ENCODE measurements around the gene PTPRM.

Gene PTPRM

DNA sequence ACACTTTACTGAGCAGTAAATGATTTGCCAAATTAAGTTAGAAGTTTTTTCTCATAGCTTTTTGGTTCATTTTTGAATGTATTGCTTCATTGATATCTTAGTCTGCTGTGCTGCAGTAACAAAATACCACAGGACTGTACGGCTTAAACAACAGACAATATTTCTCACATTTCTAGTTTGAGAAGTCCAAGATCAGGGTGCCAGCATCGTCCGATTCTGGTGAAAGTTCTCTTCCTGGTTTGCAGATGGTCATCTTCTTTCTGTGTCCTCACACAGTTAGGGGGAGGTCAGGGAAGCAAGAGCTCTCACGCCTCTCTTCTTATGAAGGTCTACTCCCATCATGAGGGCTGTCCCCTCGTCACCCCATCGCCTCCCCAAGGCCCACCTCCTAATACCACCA is 325.4 kb downstream of the PTPRM start:
- Histone ChIP-seq H3K27ac (ENCODE audit: low read depth, low read length) (no peak overlapping the region), H3K79me2 (ENCODE audit: control insufficient read depth, low read length) (no peaks in the 10 kb centered on the region), H3K4me3 (ENCODE audit: low read length) (no peak overlapping the region), H3K27me3 (ENCODE audit: control insufficient read depth, low read length) (no peaks in the 10 kb centered on the region), H3K4me2 (ENCODE audit: low read length) (no peak overlapping the region), H3F3A (ENCODE audit: control insufficient read depth, insufficient read depth) (no peaks in the 10 kb centered on the region), H3K9me3 (ENCODE audit: control insufficient read depth, insufficient read depth, low read length) (no peaks in the 10 kb centered on the region), H3K4me1 (ENCODE audit: control insufficient read depth, low read length) (no peaks in the 10 kb centered on the region), H3K36me3 (ENCODE audit: control insufficient read depth, low read length) (no peaks in the 10 kb centered on the region), H4K20me1 (ENCODE audit: control insufficient read depth, insufficient read depth, low read depth, low read length) (no peaks in the 10 kb centered on the region), H3K9me2 (replicated peaks; ENCODE audit: control insufficient read depth, low read length) (no peaks in the 10 kb centered on the region)
- TF ChIP-seq EZH2phosphoT487 (IDR thresholded peaks at IDR 0.05; ENCODE audit: borderline replicate concordance, low read length) (no peak), CTCF (IDR thresholded peaks at IDR 0.05; ENCODE audit: low read depth, low read length, poor library complexity, severe bottlenecking) (no peak)

GRCh38 chr18:7894592-7894991 is 327.5 kb downstream of the PTPRM start:
- Histone ChIP-seq H3K4me2 (ENCODE audit: low read length) (no peak overlapping the region), H3K27ac (ENCODE audit: low read depth, low read length) (no peak overlapping the region), H3K27me3 (ENCODE audit: control insufficient read depth, low read length) (no peaks in the 10 kb centered on the region), H3K9me3 (ENCODE audit: control insufficient read depth, insufficient read depth, low read length) (no peaks in the 10 kb centered on the region), H3K4me3 (ENCODE audit: low read length) (no peak overlapping the region), H3K36me3 (ENCODE audit: control insufficient read depth, low read length) (no peaks in the 10 kb centered on the region), H3F3A (ENCODE audit: control insufficient read depth, insufficient read depth) (no peaks in the 10 kb centered on the region), H4K20me1 (ENCODE audit: control insufficient read depth, insufficient read depth, low read depth, low read length) (no peaks in the 10 kb centered on the region), H3K9me2 (replicated peaks; ENCODE audit: control insufficient read depth, low read length) (no peaks in the 10 kb centered on the region), H3K79me2 (ENCODE audit: control insufficient read depth, low read length) (no peaks in the 10 kb centered on the region), H3K4me1 (ENCODE audit: control insufficient read depth, low read length) (no peaks in the 10 kb centered on the region)
- no peak for TF ChIP-seq EZH2phosphoT487 (IDR thresholded peaks at IDR 0.05; ENCODE audit: borderline replicate concordance, low read length)
- no peak for TF ChIP-seq CTCF (IDR thresholded peaks at IDR 0.05; ENCODE audit: low read depth, low read length, poor library complexity, severe bottlenecking)

- no peaks in the 10 kb centered on the region for H3F3A ChIP-seq (ENCODE audit: control insufficient read depth, insufficient read depth)
- H3K27ac ChIP-seq (ENCODE audit: low read depth, low read length), result no peak overlapping the region
- H3K36me3 ChIP-seq (ENCODE audit: control insufficient read depth, low read length), result no peaks in the 10 kb centered on the region
- H3K79me2 ChIP-seq (ENCODE audit: control insufficient read depth, low read length), result no peaks in the 10 kb centered on the region
- no peak for TF ChIP-seq CTCF (IDR thresholded peaks at IDR 0.05; ENCODE audit: low read depth, low read length, poor library complexity, severe bottlenecking)
- TF ChIP-seq EZH2phosphoT487 (IDR thresholded peaks at IDR 0.05; ENCODE audit: borderline replicate concordance, low read length), result no peak
- H3K4me1 ChIP-seq (ENCODE audit: control insufficient read depth, low read length), result no peaks in the 10 kb centered on the region
- no peaks in the 10 kb centered on the region for H3K9me2 ChIP-seq (replicated peaks; ENCODE audit: control insufficient read depth, low read length)
- no peaks in the 10 kb centered on the region for H3K27me3 ChIP-seq (ENCODE audit: control insufficient read depth, low read length)
- no peaks in the 10 kb centered on the region for H4K20me1 ChIP-seq (ENCODE audit: control insufficient read depth, insufficient read depth, low read depth, low read length)
- H3K4me2 ChIP-seq (ENCODE audit: low read length), result no peak overlapping the region
- no peaks in the 10 kb centered on the region for H3K9me3 ChIP-seq (ENCODE audit: control insufficient read depth, insufficient read depth, low read length)
- no peak overlapping the region for H3K4me3 ChIP-seq (ENCODE audit: low read length)
These were observed 328.2 kb downstream of the PTPRM start for GRCh38 chr18:7895346-7895745.

- H3K4me2 ChIP-seq (ENCODE audit: low read length), result no peak overlapping the region
- H3F3A ChIP-seq (ENCODE audit: control insufficient read depth, insufficient read depth), result no peaks in the 10 kb centered on the region
- no peaks in the 10 kb centered on the region for H3K4me1 ChIP-seq (ENCODE audit: control insufficient read depth, low read length)
- H3K79me2 ChIP-seq (ENCODE audit: control insufficient read depth, low read length), result no peaks in the 10 kb centered on the region
- no peak overlapping the region for H3K4me3 ChIP-seq (ENCODE audit: low read length)
- no peak overlapping the region for H3K27ac ChIP-seq (ENCODE audit: low read depth, low read length)
- TF ChIP-seq CTCF (IDR thresholded peaks at IDR 0.05; ENCODE audit: low read depth, low read length, poor library complexity, severe bottlenecking) (no peak), EZH2phosphoT487 (IDR thresholded peaks at IDR 0.05; ENCODE audit: borderline replicate concordance, low read length) (no peak)
- no peaks in the 10 kb centered on the region for H4K20me1 ChIP-seq (ENCODE audit: control insufficient read depth, insufficient read depth, low read depth, low read length)
- H3K27me3 ChIP-seq (ENCODE audit: control insufficient read depth, low read length), result no peaks in the 10 kb centered on the region
- H3K36me3 ChIP-seq (ENCODE audit: control insufficient read depth, low read length), result no peaks in the 10 kb centered on the region
- no peaks in the 10 kb centered on the region for H3K9me3 ChIP-seq (ENCODE audit: control insufficient read depth, insufficient read depth, low read length)
- H3K9me2 ChIP-seq (replicated peaks; ENCODE audit: control insufficient read depth, low read length), result no peaks in the 10 kb centered on the region
These were observed 329.0 kb downstream of the PTPRM start for GRCh38 chr18:7896161-7896560.
